Esophagus muscularis mucosa (tissue), 4 donors: ENCODE data around the gene KLHL29.

Experiments
- EP300 ChIP-seq: sonication (generic); formaldehyde crosslinking; IDR thresholded peaks from one replicate; pipeline ENCODE4 v1.6.1; 2017; ENCODE audit warnings: antibody characterized with exemption
- POLR2A ChIP-seq: fragments of 450-650 bp; IDR thresholded peaks from one replicate; pipeline ENCODE4 v1.6.1; 2017; ENCODE audit warnings: antibody characterized with exemption, moderate library complexity, mild to moderate bottlenecking, low read depth
- POLR2AphosphoS5 ChIP-seq, 2 donors: sonication (generic); formaldehyde crosslinking; IDR thresholded peaks; one replicate each; pipeline ENCODE4 v1.6.1; 2017; ENCODE audit warnings: antibody characterized with exemption in 2 of 2
- TF ChIP-seq, protein P1 (sequence below), 3 experiments: fragments of 200-600 bp in 2 of 3; fragments of 450-650 bp in 1 of 3; sonication (generic) in 2 of 3; IDR thresholded peaks; one replicate each; pipeline ENCODE4 v1.5.1; 2017 to 2019; ENCODE audit warnings: antibody characterized with exemption in 3 of 3, mild to moderate bottlenecking in 2 of 3, moderate library complexity in 1 of 3

DNA sequence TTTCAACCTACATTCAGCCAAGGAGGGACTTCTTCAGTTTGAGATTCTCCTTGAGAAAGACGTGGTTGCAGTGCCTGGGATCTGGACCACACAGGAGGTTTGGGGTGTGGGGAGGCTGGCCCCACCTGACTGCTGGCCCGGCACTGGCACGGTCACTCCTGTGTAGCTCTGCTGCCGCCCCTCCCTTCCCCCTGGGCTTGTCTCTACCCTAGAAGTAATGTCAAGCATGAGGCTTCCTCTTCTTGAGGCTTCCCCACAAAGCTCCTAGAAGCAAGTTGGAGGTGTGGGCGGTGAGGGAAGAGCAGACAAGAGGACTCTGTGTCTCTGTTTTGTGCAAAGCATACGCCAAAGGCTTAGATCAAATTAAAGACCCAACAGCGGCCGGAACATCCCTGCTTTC, 8.7 kb downstream of the KLHL29 start:
- TF ChIP-seq, protein P1, sequence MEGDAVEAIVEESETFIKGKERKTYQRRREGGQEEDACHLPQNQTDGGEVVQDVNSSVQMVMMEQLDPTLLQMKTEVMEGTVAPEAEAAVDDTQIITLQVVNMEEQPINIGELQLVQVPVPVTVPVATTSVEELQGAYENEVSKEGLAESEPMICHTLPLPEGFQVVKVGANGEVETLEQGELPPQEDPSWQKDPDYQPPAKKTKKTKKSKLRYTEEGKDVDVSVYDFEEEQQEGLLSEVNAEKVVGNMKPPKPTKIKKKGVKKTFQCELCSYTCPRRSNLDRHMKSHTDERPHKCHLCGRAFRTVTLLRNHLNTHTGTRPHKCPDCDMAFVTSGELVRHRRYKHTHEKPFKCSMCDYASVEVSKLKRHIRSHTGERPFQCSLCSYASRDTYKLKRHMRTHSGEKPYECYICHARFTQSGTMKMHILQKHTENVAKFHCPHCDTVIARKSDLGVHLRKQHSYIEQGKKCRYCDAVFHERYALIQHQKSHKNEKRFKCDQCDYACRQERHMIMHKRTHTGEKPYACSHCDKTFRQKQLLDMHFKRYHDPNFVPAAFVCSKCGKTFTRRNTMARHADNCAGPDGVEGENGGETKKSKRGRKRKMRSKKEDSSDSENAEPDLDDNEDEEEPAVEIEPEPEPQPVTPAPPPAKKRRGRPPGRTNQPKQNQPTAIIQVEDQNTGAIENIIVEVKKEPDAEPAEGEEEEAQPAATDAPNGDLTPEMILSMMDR (IDR thresholded peaks at IDR 0.05), result no peak
- TF ChIP-seq POLR2AphosphoS5 (IDR thresholded peaks at IDR 0.05) (no peak), EP300 (no peak), POLR2A (no peak)
